ENCODE measurements around the gene IKZF1.

IKZF1 gene

GRCh38 chr7:50355817-50356178 lies 51.3 kb downstream of the IKZF1 start:
- no peak for TF ChIP-seq CTCF (IDR thresholded peaks at IDR 0.05; ENCODE audit: poor library complexity, severe bottlenecking)
- DNase-seq (ENCODE audit: low spot score) (no peak), ATAC-seq (ENCODE audit: low read depth) (no peak)
- Histone ChIP-seq H3K4me3 (ENCODE audit: severe bottlenecking) (no peak overlapping the region), H3K9me3 (ENCODE audit: severe bottlenecking) (no peaks in the 10 kb centered on the region), H3K27ac (ENCODE audit: poor library complexity, severe bottlenecking) (no peak overlapping the region), H3K4me1 (ENCODE audit: insufficient read depth, poor library complexity, severe bottlenecking) (no peaks in the 10 kb centered on the region), H3K27me3 (ENCODE audit: insufficient read depth, poor library complexity, severe bottlenecking) (peaks cover 16% of the 10 kb centered on the region), H3K36me3 (ENCODE audit: low read depth) (no peaks in the 10 kb centered on the region)

DNA sequence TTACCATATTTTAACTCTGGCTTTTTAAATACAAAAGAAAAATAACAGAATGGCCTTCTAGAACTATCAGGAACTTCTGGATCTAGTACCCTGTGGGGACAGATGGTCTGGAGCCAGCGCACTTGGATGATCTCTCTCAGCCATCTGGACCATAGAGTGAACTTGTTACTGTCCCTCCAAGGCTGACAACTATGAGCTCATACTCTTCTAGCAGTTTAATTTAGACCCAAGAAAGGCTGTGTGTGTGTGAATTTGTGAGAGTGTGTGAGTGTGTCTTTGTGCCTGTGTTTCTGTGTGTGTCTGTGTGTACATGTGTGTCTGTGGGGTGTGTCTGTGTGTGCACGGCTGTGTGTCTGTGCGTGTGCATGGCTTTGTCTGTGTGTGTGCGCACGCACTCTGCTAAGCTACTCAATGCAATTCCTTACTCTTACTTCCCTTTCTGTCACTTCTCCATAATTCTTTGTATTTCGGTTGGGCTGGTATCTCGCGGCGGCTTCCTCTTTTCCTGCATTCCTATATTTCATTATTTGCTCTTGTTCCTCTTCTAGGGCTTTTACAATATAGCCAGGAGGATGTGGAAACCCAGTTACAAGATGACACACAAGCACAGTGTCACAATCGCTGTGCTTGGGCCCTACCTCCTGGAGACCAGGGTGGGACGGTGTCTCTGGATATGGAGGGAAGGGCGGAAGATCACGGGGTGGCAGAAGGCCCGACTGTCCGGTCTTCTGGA lies 51.9 kb downstream of the IKZF1 start:
- peaks cover 13% of the 10 kb centered on the region for H3K27me3 ChIP-seq (ENCODE audit: insufficient read depth, poor library complexity, severe bottlenecking)
- no peak for DNase-seq (ENCODE audit: low spot score)
- no peak for TF ChIP-seq CTCF (IDR thresholded peaks at IDR 0.05; ENCODE audit: poor library complexity, severe bottlenecking)
- no peak overlapping the region for H3K4me3 ChIP-seq (ENCODE audit: severe bottlenecking)
- no peak overlapping the region for H3K27ac ChIP-seq (ENCODE audit: poor library complexity, severe bottlenecking)
- H3K4me1 ChIP-seq (ENCODE audit: insufficient read depth, poor library complexity, severe bottlenecking): no peaks in the 10 kb centered on the region
- no peaks in the 10 kb centered on the region for H3K9me3 ChIP-seq (ENCODE audit: severe bottlenecking)
- H3K36me3 ChIP-seq (ENCODE audit: low read depth): no peaks in the 10 kb centered on the region
- ATAC-seq (ENCODE audit: low read depth): no peak

- no peak for DNase-seq (ENCODE audit: low spot score)
- Histone ChIP-seq H3K27me3 (ENCODE audit: insufficient read depth, poor library complexity, severe bottlenecking) (peaks cover 7% of the 10 kb centered on the region), H3K4me1 (ENCODE audit: insufficient read depth, poor library complexity, severe bottlenecking) (no peaks in the 10 kb centered on the region), H3K9me3 (ENCODE audit: severe bottlenecking) (no peaks in the 10 kb centered on the region), H3K36me3 (ENCODE audit: low read depth) (no peaks in the 10 kb centered on the region), H3K4me3 (ENCODE audit: severe bottlenecking) (no peak overlapping the region), H3K27ac (ENCODE audit: poor library complexity, severe bottlenecking) (no peak overlapping the region)
- ATAC-seq (ENCODE audit: low read depth): no peak
- no peak for TF ChIP-seq CTCF (IDR thresholded peaks at IDR 0.05; ENCODE audit: poor library complexity, severe bottlenecking)
These were observed 52.4 kb downstream of the IKZF1 start for GRCh38 chr7:50356945-50357268.

DNA sequence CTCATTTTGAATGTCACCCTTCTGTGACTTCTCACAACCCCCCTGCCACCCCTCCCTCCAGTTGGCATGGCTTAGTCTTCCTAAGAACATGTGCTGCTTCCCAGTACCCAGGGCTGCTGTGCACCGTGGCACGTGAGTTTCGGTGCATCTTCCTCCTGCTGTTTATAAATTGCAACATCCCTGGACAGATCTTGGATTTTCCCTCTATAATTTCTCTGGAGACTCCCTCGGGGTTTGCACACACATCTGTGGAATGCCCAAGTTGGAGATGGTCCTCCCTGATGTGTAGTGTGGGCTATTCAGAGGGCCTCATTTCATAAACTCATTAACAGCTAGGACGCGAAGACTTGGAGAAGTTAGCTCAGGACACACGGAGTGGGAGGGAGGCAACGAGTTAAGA lies 52.9 kb downstream of the IKZF1 start:
- H3K36me3 ChIP-seq (ENCODE audit: low read depth): no peaks in the 10 kb centered on the region
- no peak for TF ChIP-seq CTCF (IDR thresholded peaks at IDR 0.05; ENCODE audit: poor library complexity, severe bottlenecking)
- ATAC-seq (ENCODE audit: low read depth) (no peak), DNase-seq (ENCODE audit: low spot score) (no peak)
- H3K27me3 ChIP-seq (ENCODE audit: insufficient read depth, poor library complexity, severe bottlenecking): peaks cover 5% of the 10 kb centered on the region
- H3K4me1 ChIP-seq (ENCODE audit: insufficient read depth, poor library complexity, severe bottlenecking): no peaks in the 10 kb centered on the region
- H3K4me3 ChIP-seq (ENCODE audit: severe bottlenecking): no peak overlapping the region
- no peaks in the 10 kb centered on the region for H3K9me3 ChIP-seq (ENCODE audit: severe bottlenecking)
- H3K27ac ChIP-seq (ENCODE audit: poor library complexity, severe bottlenecking): no peak overlapping the region

DNA sequence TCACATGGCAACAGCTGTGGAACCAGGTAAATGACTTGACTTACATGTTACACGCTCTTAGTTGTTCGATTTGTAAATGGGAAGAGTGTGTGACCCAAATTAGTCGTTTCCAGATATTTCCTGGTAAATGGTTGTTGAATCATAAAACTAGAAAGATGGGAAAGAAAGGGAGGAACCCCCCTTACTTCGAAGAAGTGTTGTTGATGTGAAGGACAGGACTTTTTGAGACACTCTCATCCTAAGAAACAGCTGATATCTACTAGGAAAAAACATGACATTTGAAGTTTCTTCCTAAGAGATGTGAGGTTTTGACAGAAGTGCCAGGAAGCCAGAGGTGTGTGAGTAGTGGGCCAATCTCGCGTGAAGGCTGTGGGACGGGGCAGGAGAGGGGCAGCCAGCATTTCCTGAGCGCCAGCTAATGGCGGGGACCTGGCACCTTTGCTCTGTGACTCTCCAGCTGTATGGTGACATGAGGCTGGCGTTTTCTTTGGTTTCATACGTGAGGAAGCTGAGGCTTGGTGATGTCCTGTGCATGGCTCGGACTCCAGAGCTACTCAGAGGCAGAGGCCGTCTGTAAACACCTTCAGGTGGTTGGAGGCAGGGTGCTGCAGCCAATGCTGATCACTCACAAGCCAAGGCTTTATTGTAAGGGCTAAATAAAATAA lies 53.7 kb downstream of the IKZF1 start:
- ATAC-seq (ENCODE audit: low read depth): no peak
- H3K4me3 ChIP-seq (ENCODE audit: severe bottlenecking): no peak overlapping the region
- H3K27me3 ChIP-seq (ENCODE audit: insufficient read depth, poor library complexity, severe bottlenecking): peaks cover 5% of the 10 kb centered on the region
- no peak for DNase-seq (ENCODE audit: low spot score)
- H3K4me1 ChIP-seq (ENCODE audit: insufficient read depth, poor library complexity, severe bottlenecking): no peaks in the 10 kb centered on the region
- H3K36me3 ChIP-seq (ENCODE audit: low read depth): no peaks in the 10 kb centered on the region
- H3K9me3 ChIP-seq (ENCODE audit: severe bottlenecking): no peaks in the 10 kb centered on the region
- TF ChIP-seq CTCF (IDR thresholded peaks at IDR 0.05; ENCODE audit: poor library complexity, severe bottlenecking): no peak
- H3K27ac ChIP-seq (ENCODE audit: poor library complexity, severe bottlenecking): no peak overlapping the region
